HG03066 (cell line): Measurements from ENCODE around the gene CPO.

Experiments used
- ATAC-seq: cut with Tn5 transposase; IDR thresholded peaks from one replicate; pipeline ENCODE4 v1.9.1; 2021; ENCODE audit warnings: low read depth; ENCODE audit not compliant: unreplicated experiment

CPO gene

DNA sequence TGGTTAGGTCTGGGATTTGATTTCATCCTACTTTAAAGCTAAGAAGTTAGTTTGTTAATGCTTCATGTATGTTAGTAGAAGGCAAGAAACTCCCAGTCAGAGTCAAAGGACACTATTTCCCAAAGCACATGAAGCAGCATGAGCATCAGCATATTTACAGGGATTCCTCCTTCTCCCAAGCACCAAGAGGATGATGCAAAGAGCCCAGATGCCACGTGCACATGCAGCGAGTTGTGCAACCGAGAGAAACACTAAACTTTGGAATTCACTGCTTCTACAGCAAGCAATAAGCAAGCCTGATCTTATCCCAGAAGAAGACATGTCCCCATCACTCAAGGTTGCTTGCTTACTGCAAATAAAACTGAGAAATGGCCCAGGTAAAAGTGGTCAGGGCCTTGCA, 32.5 kb downstream of the CPO start:
- no peak for ATAC-seq

DNA sequence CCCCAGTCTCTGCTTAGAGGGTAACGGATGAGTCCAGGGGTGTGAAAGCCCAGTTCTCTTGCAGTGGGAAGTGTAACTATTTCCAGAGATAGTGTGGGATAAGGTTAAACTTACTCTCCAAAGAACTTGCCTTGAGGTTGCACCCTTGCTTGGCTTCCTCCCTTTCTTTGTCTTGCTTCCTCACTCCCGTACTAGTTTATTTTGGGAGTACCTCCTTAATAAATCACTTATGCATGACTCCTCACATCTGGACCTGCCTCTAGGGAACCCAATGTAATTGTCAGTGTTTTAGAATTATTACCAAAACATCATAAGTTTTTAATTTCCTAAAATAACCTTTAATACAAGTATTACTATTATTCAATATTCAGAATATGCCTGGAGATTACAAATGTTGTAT, 35.2 kb downstream of the CPO start:
- no peak for ATAC-seq

DNA sequence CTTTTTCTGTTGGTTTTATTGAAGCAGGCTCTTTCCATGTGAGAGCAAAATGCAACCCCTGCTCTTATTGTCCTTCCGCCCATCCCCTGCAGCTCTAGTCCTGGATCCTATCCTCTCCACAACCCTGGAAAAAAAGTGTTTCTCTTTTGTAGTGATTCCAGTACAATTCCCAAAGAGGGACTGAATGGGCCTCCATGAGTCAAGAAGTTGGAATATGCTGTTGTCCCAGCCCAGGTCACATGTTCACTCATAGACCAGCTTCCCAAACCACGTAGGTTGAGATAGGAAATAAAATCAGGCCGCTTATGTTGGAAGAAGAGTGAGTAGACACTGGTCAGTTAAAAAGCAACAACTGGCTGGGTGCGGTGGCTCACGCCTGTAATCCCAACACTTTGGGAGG, 39.4 kb downstream of the CPO start:
- no peak for ATAC-seq

DNA sequence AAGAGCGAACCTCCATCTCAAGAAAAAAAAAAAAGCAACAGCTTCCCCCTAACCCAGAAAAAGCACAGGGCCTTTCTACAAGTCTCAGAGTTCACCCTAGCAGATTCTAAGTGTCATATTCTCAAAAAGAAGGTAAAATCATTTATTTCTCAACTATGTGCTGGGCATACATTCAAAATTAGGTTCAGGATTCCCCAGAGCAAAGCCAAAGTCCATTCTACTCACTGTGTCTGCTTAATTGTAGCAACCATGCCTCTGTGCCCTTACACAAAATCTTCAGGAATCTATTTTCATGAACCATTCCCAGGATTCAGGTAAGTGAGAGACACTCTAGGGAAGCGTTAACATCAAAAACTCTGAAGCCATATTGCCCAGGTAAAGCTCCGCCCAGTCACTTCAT, 40.0 kb downstream of the CPO start:
- ATAC-seq: no peak

DNA sequence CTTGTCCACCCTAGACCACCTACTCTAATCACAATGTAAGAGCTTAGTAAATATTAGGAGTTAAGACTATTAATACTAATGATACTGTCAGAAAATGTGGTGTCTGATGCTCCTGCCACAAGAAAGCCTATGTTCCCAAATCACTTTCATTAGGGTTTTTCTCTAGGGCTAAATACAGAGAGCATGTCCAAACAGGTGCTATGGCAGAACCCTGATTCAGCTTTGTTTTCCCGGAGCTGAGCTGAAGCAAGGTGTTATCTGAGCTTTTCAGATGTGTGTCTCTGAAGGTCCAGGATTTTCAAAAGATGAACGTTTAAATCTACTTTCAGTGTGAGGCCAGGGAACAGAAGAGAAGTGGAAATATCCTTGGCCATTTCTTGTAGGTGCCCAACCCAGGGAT, 40.6 kb downstream of the CPO start:
- no peak for ATAC-seq

DNA sequence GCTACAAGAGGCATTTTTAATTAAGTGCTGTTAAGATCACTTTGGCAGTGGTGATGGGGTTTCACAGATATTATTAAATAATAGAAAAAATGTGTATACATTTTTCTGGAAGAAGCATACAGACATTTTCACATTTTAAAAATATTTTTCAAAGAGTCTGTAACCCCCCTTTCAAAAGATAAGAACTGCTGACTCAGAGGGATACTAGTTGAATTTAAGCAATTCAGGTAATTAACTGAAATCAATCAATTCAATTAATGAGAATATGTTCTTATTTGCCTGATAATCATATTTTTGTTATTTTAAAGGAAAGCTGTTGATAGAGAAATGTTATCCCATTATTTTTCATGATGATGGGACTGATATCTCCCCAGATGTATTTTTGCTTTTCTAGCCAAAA, 41.1 kb downstream of the CPO start:
- ATAC-seq: no peak

DNA sequence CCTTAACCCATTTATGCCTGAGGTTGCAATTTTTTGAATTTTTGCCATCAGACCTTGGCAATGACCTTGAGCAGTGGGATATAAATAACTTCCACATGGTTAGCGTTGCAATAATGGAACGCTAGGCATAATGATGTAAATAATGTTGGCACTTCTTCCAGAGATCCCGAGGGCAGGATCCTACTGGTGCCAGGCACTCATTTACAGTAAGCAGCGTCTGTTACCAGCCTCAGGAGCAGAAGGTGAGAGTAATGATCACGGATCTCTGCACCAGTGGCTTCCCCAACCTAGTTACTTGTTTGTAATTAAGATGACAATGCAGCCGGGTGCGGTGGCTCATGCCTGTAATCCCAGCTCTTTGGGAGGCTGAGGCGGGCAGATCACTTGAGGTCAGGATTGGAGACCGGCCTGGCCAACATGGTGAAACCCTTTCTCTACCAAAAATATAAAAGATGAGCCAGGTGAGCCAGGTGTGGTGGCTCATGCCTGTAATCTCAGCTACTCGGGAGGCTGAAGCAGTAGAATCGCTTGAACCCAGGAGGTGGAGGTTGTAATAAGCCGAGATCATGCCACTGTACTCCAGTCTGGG, 41.9 kb downstream of the CPO start:
- no peak for ATAC-seq

DNA sequence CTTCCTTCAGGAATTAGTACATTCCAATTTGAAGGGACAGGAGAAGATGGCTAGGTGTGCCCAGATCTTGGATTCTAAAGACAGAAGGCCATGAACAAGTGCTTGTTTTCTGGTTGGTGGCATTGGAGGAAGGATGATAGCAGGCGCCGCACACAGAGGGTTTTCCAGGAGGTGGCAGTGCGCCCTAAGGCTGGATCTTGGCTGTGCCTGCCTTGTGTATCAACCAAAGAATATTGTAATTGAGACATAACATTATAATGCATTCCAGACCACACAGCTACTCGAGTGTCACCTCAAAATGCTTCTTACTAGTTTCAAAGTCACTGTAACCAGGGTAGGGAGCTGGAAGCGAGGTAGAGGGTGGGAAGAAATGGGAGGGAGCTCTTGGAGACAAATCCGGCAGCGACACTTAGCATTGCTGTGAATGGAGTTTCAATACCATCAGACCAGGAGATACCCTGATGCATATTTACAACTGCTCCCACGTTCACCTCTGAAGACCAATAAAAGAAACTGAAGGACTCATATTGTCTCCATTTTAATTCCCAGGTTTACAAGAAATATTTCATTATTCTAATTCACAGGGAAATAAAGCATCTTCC, 42.5 kb downstream of the CPO start:
- ATAC-seq: no peak

DNA sequence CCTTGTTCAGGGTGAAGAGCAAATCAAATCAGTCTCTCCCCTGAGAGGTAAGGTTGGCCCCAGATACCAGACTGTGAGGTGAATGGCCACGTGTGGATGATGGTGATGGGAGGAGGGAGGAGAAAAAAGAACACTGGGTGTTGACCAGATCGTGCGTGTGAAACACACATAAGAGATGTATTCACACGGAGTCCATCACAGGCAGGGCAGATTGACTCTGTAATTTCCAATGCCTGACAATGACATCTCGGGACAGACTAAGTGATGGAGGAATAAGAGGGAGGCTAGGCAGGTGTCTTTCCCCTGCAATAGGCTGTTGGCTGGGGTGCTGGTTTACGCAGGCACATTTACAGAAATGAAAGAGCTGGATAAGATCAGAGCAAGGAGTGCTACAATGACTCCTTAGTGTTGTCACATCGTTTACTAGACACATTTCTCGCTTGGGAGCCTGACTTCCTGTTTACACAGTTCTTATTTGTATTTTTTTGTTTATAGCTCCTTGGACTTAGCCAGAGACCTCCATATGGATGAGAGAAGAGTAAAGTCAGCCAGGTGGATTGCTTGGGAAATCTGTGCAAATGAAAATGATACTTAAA, 43.1 kb downstream of the CPO start:
- no peak for ATAC-seq

DNA sequence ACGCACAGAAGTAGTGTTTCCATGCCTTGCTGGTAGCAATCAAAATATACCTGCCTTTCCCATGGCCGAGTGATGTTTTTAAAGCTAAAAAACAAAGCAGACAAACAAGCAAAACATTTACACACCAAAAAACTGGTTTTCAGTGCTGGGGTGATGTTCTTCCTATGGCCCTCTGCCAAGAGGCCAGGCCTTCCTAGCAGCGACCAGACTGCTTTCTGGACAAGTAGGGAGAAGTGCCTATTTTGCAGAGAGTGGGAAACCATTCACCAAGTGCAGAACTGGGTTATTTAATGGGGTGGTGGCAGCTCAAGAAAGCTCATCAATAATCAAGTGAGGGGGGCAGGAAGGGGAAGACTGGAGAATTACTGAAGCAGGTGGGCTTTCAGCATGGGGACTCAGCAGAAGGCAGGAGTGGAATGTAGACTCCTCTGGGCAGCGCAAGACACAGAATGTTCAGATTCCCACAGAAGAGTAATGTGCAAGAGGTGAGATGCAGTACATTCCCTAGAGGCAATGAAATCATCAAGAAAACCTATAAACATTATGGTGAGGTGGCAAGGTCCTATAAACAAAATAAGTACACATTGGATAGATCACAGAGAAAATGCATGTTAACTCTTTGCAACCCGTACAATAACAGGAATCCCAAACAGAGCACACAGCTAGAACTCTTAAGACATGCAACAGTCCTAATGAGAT, 44.0 kb downstream of the CPO start:
- ATAC-seq: no peak

DNA sequence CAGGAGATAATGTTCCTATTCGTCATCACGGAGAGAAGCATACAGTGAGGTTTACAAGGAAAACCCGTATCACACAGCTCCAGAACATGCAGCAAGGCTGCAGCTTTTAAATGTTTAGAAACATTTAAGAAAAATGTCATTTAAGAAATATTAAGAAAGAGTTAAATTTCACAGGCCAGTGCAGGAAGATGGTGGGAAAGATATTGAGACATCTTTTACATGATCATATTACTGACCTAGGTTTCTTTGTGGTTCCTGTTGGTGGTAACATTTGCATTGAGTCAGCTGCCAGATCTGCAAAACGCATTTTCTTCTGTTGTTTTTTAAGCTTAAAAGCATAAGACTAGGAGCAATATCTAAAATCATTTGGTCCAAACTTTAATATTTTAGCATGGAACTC, 44.9 kb downstream of the CPO start:
- ATAC-seq: no peak

DNA sequence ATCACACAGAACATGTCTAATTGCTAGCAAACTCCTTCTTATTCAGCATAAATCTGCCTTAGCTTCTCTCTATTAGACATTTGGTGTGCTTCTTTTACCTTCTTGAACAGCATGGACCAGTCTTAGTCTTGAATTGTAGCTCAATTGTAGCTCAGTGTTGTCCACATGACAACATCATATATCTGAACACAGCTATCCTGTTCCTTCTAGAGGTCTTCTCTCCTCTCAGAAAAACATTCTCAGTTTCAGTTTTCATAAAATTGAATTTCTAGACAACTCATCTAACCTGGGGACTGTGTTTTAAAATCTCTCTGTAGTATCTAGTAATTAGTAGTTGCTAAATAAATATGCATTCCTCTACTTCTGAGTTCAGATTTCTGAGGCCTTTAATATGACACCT, 47.6 kb downstream of the CPO start:
- ATAC-seq: no peak

DNA sequence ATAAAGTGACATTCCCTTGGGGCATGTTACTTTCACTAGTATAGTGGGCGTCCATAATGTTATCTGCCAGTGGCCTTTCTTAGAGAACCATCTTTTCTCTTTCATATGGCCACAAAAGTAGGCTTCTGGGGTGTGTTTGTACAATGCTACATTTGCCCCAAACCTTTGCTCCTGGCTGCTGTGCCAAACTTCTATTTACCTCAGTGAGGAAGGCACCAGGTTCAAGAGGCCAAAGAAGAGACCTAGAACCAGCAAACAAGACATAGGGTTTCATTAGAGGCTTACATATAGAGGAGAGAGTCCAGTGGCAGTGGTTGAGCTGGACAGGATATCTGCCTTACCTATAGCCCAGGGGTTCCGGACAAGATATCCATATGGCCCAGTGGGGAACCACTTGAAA, 48.5 kb downstream of the CPO start:
- ATAC-seq: no peak

DNA sequence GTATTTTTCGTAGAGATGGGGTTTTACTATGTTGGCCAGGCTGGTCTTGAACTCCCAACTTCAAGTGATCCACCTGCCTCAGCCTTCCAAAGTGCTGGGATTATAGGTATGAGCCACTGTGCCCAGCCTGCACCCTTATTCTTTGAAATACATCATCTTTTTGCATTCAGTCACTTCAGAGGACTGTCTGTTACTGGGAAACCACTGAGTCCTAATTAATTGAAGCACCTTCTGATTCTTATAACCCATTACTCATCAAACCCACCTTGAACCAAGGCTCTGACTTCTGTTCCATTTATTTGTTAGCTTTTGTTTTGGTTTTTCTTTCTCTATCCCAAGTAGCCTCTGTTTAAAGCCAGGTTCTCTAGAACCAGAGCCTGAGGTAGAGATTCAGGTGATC, 49.6 kb downstream of the CPO start:
- no peak for ATAC-seq

DNA sequence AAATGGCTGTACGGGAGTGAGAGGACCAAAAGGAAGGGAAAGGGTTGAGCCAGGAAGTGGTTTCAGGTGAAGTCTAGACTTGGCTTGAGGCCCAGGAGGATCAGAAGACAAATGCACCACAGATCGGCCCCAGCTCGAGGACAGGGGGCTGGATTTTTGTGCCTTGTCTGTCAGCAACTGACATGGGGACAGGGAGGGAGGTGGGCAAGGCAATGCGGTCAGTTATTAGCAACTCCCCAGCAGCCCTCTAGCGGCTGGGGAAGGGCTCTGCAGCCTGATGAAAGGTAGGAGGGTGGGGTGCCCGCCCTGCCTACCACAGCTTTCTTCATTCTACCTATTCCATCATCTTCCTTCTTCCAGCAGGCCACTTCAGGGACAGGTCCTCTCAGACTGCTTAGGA, 50.0 kb downstream of the CPO start:
- ATAC-seq: peak; percentile 81

DNA sequence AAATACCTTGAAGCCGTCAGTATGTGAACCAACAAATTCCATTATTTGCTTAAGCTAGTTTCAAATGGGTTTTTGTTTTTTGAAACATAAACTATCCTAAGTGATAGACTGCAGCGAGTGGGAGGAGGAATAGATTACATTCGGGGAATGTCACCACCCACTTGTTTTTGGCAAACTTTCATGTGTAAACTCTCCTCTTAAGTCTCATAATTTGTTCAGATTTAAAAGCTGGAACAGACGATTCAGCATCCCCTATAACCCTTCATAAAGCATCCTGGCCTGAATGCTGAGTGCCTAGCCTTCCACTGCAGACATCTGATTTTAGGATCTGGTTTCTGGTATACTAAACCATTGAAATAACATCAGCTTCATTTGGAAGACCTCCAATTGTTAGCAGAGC, 51.0 kb downstream of the CPO start:
- no peak for ATAC-seq

DNA sequence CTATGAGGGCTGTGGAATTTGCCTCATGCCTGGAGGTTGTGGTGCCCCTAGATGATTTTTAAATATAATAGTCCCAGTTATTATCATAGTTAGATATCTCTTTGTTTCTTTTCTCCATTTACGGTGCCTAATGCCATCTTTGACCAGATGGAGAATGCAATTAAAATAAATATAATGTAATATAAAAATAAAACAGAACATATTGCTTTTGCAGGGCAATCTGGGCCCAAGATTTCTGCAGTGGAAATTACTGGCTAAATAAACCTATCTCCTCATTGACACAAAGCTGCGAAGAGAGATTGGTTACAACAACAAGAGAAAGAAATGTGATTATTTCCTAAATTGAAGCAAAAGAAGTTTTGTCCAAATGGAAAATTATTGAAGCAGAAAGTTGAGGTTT, 51.8 kb downstream of the CPO start:
- ATAC-seq: no peak

DNA sequence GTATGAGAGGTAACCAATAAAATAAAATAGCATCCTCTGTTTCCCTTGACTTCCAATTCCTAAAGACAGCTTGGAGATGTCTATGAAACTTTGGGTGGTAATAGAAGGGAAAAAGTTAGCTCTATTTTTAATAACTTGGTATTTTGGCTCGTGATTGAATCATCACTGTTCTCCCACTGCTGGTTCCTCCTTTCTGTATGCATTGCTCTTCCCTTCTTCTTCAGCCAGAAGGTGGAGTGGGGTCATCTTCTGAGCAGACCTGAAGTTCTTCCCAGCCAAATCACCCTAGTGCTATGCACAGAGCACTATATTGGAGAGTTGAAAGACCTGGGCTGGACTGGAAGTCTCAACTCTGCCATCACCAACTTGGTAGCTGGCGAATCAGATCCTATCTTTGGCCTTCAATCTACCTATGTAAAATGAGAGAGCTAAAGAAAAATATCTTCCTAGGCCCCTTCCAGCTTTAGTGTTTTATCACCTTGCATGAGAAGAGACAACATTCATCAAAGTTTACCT, 54.1 kb downstream of the CPO start:
- ATAC-seq: no peak

DNA sequence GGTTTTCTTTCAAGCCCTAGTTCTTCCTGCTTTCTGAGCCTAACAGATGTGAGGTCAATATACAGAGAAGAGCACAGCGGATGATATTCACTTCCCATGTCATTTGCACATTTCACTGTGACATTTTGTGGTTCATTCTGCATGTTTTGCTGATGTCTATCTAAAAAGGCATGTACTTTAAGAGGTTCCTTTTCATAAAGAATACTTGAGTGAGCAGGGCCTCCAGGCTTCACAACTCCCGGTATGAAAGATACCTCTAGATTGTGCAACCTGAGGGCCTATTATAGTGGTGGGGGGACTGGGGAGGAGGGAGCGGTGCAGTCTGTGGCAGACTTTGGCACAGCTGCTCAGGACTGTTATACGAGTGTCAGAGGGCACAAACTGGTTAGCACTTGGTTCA, 54.6 kb downstream of the CPO start:
- ATAC-seq: no peak

DNA sequence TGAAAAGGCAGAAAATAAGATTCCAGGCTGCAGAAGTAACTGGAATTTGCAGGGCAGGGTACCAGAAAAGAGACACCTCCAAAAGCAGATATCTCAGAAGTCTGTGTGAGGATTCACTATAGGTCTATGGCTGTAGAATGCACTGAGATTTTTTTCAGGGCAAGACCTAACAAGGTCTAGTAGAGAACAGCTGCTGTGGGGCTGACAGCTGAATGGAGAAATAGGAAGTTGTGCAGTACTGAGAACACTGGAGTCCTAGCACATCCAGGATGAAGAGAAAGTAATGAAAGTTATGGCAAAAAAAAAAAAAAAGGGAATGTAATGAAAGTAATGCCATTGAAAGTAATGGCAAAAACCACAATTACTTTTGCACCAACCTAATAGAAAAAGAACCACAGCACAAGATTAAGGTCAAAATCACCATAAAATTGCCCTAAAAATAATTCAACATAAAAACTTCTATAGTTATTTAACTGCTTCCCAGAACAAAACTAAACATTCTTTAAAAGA, 57.3 kb downstream of the CPO start:
- no peak for ATAC-seq

DNA sequence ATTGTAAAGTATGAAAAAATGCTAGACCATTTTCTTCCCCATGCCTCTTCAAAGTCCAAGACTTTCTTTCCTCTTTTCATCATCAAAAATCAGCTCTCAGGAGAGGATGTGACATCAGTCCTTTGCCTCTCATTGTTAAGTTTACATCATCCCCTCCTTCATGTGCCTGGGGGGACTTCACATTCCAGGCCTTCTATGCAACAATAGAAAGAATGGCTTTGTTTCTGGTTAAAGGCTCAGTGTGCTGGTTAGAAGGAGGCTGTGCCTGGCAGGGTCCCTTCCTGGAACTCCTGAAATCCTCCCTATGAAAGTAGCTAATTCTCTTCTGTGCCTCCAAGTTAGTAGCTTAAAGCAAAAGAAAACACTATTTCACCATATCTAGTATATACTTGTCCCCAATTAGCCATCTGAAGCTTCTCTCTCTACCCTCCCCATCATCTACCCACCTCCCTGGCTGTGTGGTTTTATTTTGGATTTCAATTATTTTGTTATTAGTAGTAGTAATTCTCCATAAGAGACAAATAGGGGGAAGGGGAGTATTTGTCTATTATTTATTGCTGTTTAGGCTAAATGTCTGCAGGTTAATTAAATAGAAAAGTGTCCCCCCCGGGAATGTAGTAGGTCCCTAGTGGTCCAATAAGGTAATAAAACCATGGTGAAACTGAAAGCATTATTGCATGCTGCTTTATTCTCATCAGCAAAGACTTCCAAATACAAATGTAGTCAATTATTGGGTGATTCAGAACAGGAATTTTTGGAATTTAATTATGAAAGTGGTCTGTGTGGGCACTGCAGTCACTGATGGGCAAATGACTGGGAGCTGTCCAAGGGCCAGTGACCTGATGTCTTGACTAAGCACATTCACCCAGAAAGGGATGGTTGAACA, 69.0 kb downstream of the CPO start:
- no peak for ATAC-seq
